Peyer's patch (tissue), 4 donors: Measurements from ENCODE around the gene TOGARAM2. TPM values are rescaled to one million over a fixed set of nuclear protein-coding genes. Genes with fewer than 3 reads are reported as not detected.

Source experiments
- DNase-seq, 3 donors: peaks; one replicate each; pipeline ENCODE4 v3.0.0-alpha.2; 2017 to 2019
- H3K27ac ChIP-seq, 4 donors: fragments of 200-600 bp; sonication (generic); one replicate each; pipeline ENCODE4 v1.5.1; 2016 to 2019
- H3K27me3 ChIP-seq, 2 donors: fragments of 200-600 bp; sonication (generic); one replicate each; pipeline ENCODE4 v1.5.1; 2019
- H3K36me3 ChIP-seq, 3 donors: fragments of 200-600 bp; sonication (generic); one replicate each; pipeline ENCODE4 v1.5.1; 2016 to 2019
- H3K4me1 ChIP-seq, 4 donors: fragments of 200-600 bp; sonication (generic); one replicate each; pipeline ENCODE4 v1.5.1; 2016 to 2019
- H3K4me3 ChIP-seq, 4 donors: fragments of 200-600 bp; sonication (generic); 1 replicate in 3 of 4; 2 replicates in 1 of 4; pipeline ENCODE4 v1.5.1; 2016 to 2019; ENCODE audit warnings: mild to moderate bottlenecking in 1 of 4
- H3K9me3 ChIP-seq, 4 donors: fragments of 200-600 bp; sonication (generic); one replicate each; pipeline ENCODE4 v1.5.1; 2016 to 2019; ENCODE audit warnings: mild to moderate bottlenecking in 1 of 4
- CTCF ChIP-seq, 6 experiments: fragments of 450-650 bp in 4 of 6; fragments of 200-600 bp in 2 of 6; sonication (generic) in 1 of 6; IDR thresholded peaks; one replicate each; pipeline ENCODE4 v1.5.1; 2017 to 2019; ENCODE audit warnings: antibody characterized with exemption in 6 of 6, mild to moderate bottlenecking in 3 of 6, moderate library complexity in 1 of 6
- POLR2A ChIP-seq, 2 donors: fragments of 450-650 bp; IDR thresholded peaks; one replicate each; pipeline ENCODE4 v1.5.1; 2017; ENCODE audit warnings: antibody characterized with exemption in 2 of 2, mild to moderate bottlenecking in 2 of 2, moderate library complexity in 2 of 2
- total RNA-seq, 4 donors: library from RNA; depleted of rRNA; stranded (reverse); fragments of >200 nt; gene quantifications; one replicate each; pipeline ENCODE4 v1.1.0, GENCODE V29; 2016

The TOGARAM2 gene
- total RNA-seq, 4 donors from 2014 or later = under 0.01 to 1.1 (median 0.22) TPM

DNA sequence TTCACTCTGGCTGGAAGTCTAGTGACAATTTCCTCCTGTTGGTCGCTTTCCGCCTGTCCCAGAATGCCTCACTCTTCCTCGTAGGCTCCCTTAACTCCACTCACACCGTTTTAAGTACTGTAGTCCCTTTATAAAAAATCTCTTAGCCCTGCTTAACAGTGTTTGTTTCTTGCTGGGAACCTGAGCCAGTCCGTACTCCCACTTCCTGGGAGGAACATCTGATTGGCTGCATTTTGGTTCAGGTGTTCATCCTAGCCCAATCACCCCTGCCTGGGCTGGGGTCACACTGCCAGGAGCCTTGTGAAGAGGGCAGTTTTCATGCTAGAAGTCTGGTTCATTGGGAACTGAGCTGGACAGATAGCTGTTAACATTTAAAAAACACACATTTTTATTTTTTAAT, 25.6 kb upstream of the TOGARAM2 start:
- H3K4me1 ChIP-seq = peaks cover 0 to 4% (median 0%) of the 10 kb centered on the region in 4 donors
- no peaks in the 10 kb centered on the region for H3K27me3 ChIP-seq
- DNase-seq = no peak
- H3K27ac ChIP-seq = no peak overlapping the region
- H3K4me3 ChIP-seq = no peak overlapping the region
- no peaks in the 10 kb centered on the region for H3K36me3 ChIP-seq
- TF ChIP-seq POLR2A (IDR thresholded peaks at IDR 0.05) (no peak), CTCF (IDR thresholded peaks at IDR 0.05) (no peak)
- no peaks in the 10 kb centered on the region for H3K9me3 ChIP-seq

GRCh38 chr2:28956415-28956826, 24.7 kb upstream of the TOGARAM2 start:
- DNase-seq = no peak
- peaks cover 0 to 4% (median 0%) of the 10 kb centered on the region in 4 donors for H3K4me1 ChIP-seq
- H3K27ac ChIP-seq = no peak overlapping the region
- no peaks in the 10 kb centered on the region for H3K9me3 ChIP-seq
- TF ChIP-seq CTCF (IDR thresholded peaks at IDR 0.05) (no peak), POLR2A (IDR thresholded peaks at IDR 0.05) (no peak)
- no peaks in the 10 kb centered on the region for H3K27me3 ChIP-seq
- no peaks in the 10 kb centered on the region for H3K36me3 ChIP-seq
- H3K4me3 ChIP-seq = no peak overlapping the region

DNA sequence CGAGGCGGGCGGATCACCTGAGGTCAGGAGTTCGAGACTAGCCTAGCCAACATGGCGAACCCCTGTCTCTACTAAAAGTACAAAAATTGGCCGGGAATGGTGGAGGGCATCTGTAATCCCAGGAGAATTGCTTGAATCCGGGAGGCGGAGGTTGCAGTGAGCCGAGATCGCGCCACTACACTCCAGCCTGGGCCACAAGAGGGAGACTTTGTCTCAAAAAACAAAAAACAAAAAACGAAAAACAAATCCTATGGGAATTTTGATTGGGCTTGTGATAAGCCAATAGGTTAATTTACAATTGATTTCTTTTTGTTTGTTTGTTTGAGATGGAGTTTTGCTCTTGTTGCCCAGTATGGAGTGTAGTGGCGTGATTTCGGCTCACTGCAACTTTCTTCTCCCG, 24.2 kb upstream of the TOGARAM2 start:
- Histone ChIP-seq H3K36me3 (no peaks in the 10 kb centered on the region), H3K27me3 (no peaks in the 10 kb centered on the region), H3K4me3 (no peak overlapping the region), H3K9me3 (no peaks in the 10 kb centered on the region), H3K27ac (no peak overlapping the region), H3K4me1 (peaks cover 0 to 4% (median 0%) of the 10 kb centered on the region in 4 donors)
- TF ChIP-seq POLR2A (IDR thresholded peaks at IDR 0.05) (no peak), CTCF (IDR thresholded peaks at IDR 0.05) (peak in 2 of 6 experiments; percentile 54 to 62)
- no peak for DNase-seq

- Histone ChIP-seq H3K36me3 (no peaks in the 10 kb centered on the region), H3K4me3 (no peak overlapping the region), H3K27ac (no peak overlapping the region), H3K4me1 (peaks cover 0 to 4% (median 0%) of the 10 kb centered on the region in 4 donors), H3K9me3 (no peaks in the 10 kb centered on the region), H3K27me3 (no peaks in the 10 kb centered on the region)
- peak in 1 of 3 donors; percentile 55 for DNase-seq
- no peak for TF ChIP-seq POLR2A (IDR thresholded peaks at IDR 0.05)
- TF ChIP-seq CTCF (IDR thresholded peaks at IDR 0.05) = peak; percentile 40 to 83 (median 74)
These were observed 22.4 kb upstream of the TOGARAM2 start for GRCh38 chr2:28958689-28959088.

DNA sequence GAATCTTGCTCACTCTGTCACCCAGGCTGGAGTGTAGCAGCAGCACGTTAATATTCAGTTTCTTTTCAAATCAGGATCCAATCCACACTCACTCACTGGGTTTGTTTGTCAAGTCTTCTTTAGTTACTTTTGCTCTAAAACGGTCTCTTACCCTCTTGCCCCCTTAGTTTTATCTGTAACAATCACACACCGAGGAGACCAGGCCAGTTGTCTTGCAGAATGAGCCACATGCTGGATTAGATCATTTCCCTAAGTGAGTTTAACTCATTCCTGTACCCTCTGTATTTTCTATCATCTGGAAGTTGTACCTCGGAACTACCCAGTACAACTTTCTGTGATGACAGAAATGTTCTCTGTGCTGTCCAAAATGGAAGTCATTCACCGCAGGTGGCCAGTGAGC, 20.7 kb upstream of the TOGARAM2 start:
- DNase-seq = no peak
- TF ChIP-seq POLR2A (IDR thresholded peaks at IDR 0.05) = no peak
- no peak for TF ChIP-seq CTCF (IDR thresholded peaks at IDR 0.05)

GRCh38 chr2:28962505-28962904, 18.6 kb upstream of the TOGARAM2 start:
- H3K27ac ChIP-seq = no peak overlapping the region
- TF ChIP-seq POLR2A (IDR thresholded peaks at IDR 0.05) = no peak
- no peak for TF ChIP-seq CTCF (IDR thresholded peaks at IDR 0.05)
- H3K36me3 ChIP-seq = no peaks in the 10 kb centered on the region
- H3K9me3 ChIP-seq = no peaks in the 10 kb centered on the region
- no peak for DNase-seq
- peaks cover 0 to 4% (median 0%) of the 10 kb centered on the region in 4 donors for H3K4me1 ChIP-seq
- H3K4me3 ChIP-seq = no peak overlapping the region
- no peaks in the 10 kb centered on the region for H3K27me3 ChIP-seq

More for the DNA sequence above, 20.7 kb upstream of the TOGARAM2 start:
- Histone ChIP-seq H3K9me3 (no peaks in the 10 kb centered on the region), H3K4me1 (peaks cover 0 to 4% (median 0%) of the 10 kb centered on the region in 4 donors), H3K4me3 (no peak overlapping the region), H3K36me3 (no peaks in the 10 kb centered on the region), H3K27me3 (no peaks in the 10 kb centered on the region), H3K27ac (no peak overlapping the region)
